GM12878 (cell line): ENCODE results near the gene SIRT3. TPM values are rescaled to one million over a fixed set of nuclear protein-coding genes. Genes with fewer than 3 reads are reported as not detected.
A peak's percentile ranks its signal among the peaks of the same experiment; 100 is the strongest.

Source experiments
- ATAC-seq: fragments of 200-7000 bp; cut with Tn5 transposase; 3 replicates; pipeline ENCODE4 v1.9.1; 2020; ENCODE audit warnings: mild to moderate bottlenecking, moderate library complexity
- BruUV-seq: library from RNA; stranded (reverse); fragments of 400-500 nt; replicated peaks from 2 replicates; lab custom pipeline; 2021; lab: Mats Ljungman, UMichigan
- CTCF ChIA-PET: fragments of 300-600 bp; sonication (Branson Sonifier 250); formaldehyde crosslinking; extraction: SDS; loops from one replicate; lab custom pipeline; 2021; ENCODE audit warnings: inconsistent platforms; lab: Yijun Ruan, JAX
- POLR2A ChIA-PET: fragments of 350-600 bp; formaldehyde crosslinking; extraction: SDS; loops from one replicate; lab custom pipeline; 2021; ENCODE audit warnings: inconsistent platforms; lab: Charles Lee
- RAD21 ChIA-PET: fragments of 300-600 bp; sonication (Branson Sonifier 250); formaldehyde crosslinking; loops from one replicate; lab custom pipeline; 2023; ENCODE audit warnings: antibody characterized with exemption; ENCODE audit not compliant: unreplicated experiment; lab: Charles Lee
- SMC1A ChIA-PET: fragments of 300-600 bp; sonication (Branson Sonifier 250); formaldehyde crosslinking; loops from one replicate; lab custom pipeline; 2023; ENCODE audit not compliant: unreplicated experiment, uncharacterized antibody; lab: Charles Lee
- DNase-seq: peaks from one replicate; pipeline ENCODE4 v3.0.0-alpha.2; 2011; ENCODE audit warnings: low read depth, low spot score
- FAIRE-seq: peaks from 3 replicates; lab custom pipeline; 2011; peaks lifted over from hg19 to GRCh38; lab: Jason Lieb, UNC
- H2AFZ ChIP-seq: 2 replicates; pipeline ENCODE4 v1.6.0; 2011; ENCODE audit warnings: low read depth, low read length, control low read depth; ENCODE audit not compliant: control insufficient read depth
- H3K27ac ChIP-seq: 2 replicates; pipeline ENCODE4 v1.5.1; 2011; ENCODE audit warnings: control low read depth; ENCODE audit not compliant: control insufficient read depth, insufficient read depth
- H3K27me3 ChIP-seq, 2 experiments: replicated peaks in 1 of 2; 2 replicates each; pipeline versions ENCODE4 v1.6.0 to v1.6.1; 2011; ENCODE audit warnings: low read length in 1 of 2; ENCODE audit not compliant: control insufficient read depth in 2 of 2, insufficient read depth in 2 of 2
- H3K36me3 ChIP-seq, 2 experiments: 2 replicates each; pipeline ENCODE4 v1.5.1; 2011; ENCODE audit warnings: low read length in 1 of 2; ENCODE audit not compliant: control insufficient read depth in 2 of 2, insufficient read depth in 2 of 2
- H3K4me1 ChIP-seq: 2 replicates; pipeline ENCODE4 v1.6.1; 2011; ENCODE audit warnings: mild to moderate bottlenecking, low read length, moderate library complexity, mixed read lengths; ENCODE audit not compliant: control insufficient read depth, insufficient read depth
- H3K4me2 ChIP-seq: 2 replicates; pipeline ENCODE4 v1.6.0; 2011; ENCODE audit warnings: control low read depth; ENCODE audit not compliant: control insufficient read depth, insufficient read depth
- H3K4me3 ChIP-seq: fragments of 200-600 bp; sonication (generic); 2 replicates; pipeline ENCODE4 v1.5.1; 2016
- H3K79me2 ChIP-seq: 2 replicates; pipeline ENCODE4 v1.6.0; 2011; ENCODE audit warnings: low read length; ENCODE audit not compliant: control insufficient read depth, insufficient read depth
- H3K9ac ChIP-seq: 2 replicates; pipeline ENCODE4 v1.8.0; 2011; ENCODE audit warnings: low read length, control low read depth, mixed read lengths; ENCODE audit not compliant: control insufficient read depth, insufficient read depth
- H3K9me3 ChIP-seq: replicated peaks from 3 replicates; pipeline ENCODE4 v1.5.1; 2011; ENCODE audit warnings: mild to moderate bottlenecking, low read length; ENCODE audit not compliant: control insufficient read depth, insufficient read depth
- H4K20me1 ChIP-seq: 2 replicates; pipeline ENCODE4 v1.6.0; 2011; ENCODE audit not compliant: control insufficient read depth, insufficient read depth
- BHLHE40 ChIP-seq, 2 experiments: fragments of 450-650 bp in 1 of 2; IDR thresholded peaks; 2 replicates each; pipeline ENCODE4 v1.6.1; 2011 to 2017; ENCODE audit warnings: low read depth in 2 of 2, borderline replicate concordance in 1 of 2, improper control_type of control experiment in 1 of 2, low read length in 1 of 2, mild to moderate bottlenecking in 1 of 2
- EGR1 ChIP-seq, 2 experiments: IDR thresholded peaks; 1 replicate in 1 of 2; 2 replicates in 1 of 2; pipeline ENCODE4 v1.6.1; 2011 to 2012; ENCODE audit warnings: low read depth in 2 of 2, low read length in 2 of 2, borderline replicate concordance in 1 of 2, mild to moderate bottlenecking in 1 of 2, moderate library complexity in 1 of 2
- HDAC2 ChIP-seq: fragments of 200-600 bp; sonication (generic); IDR thresholded peaks from 2 replicates; pipeline ENCODE4 v1.6.1; 2017
- IKZF1 ChIP-seq: fragments of 450-650 bp; conservative IDR thresholded peaks from 2 replicates; pipeline ENCODE4 v1.6.1; 2017; ENCODE audit warnings: antibody characterized with exemption, mild to moderate bottlenecking
- KAT2A ChIP-seq: conservative IDR thresholded peaks from 2 replicates; pipeline ENCODE4 v1.6.1; 2011; ENCODE audit warnings: low read depth, low read length; ENCODE audit not compliant: control insufficient read depth
- PAX5 ChIP-seq: IDR thresholded peaks from 2 replicates; pipeline ENCODE4 v1.6.1; 2011; ENCODE audit warnings: low read depth, low read length, borderline replicate concordance
- YY1 ChIP-seq: IDR thresholded peaks from 2 replicates; pipeline ENCODE4 v1.6.1; 2011; ENCODE audit warnings: low read depth, mild to moderate bottlenecking, low read length
- ZNF24 ChIP-seq: fragments of 450-650 bp; IDR thresholded peaks from 2 replicates; pipeline ENCODE4 v1.6.1; 2017; ENCODE audit warnings: antibody characterized with exemption, mild to moderate bottlenecking
- WGBS: methylation state at CpG from one replicate; pipeline ENCODE4 v1.1.6; 2016; ENCODE audit warnings: low lambda C conversion rate; ENCODE audit not compliant: insufficient replicate concordance, insufficient coverage; ENCODE audit errors: missing lambda C conversion rate; 5-methylcytosine and 5-hydroxymethylcytosine counted together
- in situ Hi-C: fragments of 300-500 bp; cut with MboI; formaldehyde crosslinking; loops from 9 replicates; pipeline ENCODE4 v1.14.3; 2018; ENCODE audit warnings: mixed read lengths
- intact Hi-C: fragments of 100-400 bp; cut with micrococcal nuclease; formaldehyde crosslinking; loops from one replicate; pipeline ENCODE4 v1.14.2; 2022; ENCODE audit not compliant: unreplicated experiment
- polyA plus RNA-seq, 11 experiments: library from polyadenylated mRNA; depleted of rRNA in 4 of 11; unstranded in 6 of 11; stranded (reverse) in 5 of 11; fragments of >200 nt; fragmentation: Nextera tagmentation in 4 of 11; fragmentation: Illumina TruSeq in 1 of 11; extraction: Ambion mirVana in 4 of 11; extraction: Trizol in 1 of 11; gene quantifications; 1 replicate in 1 of 11; 2 replicates in 10 of 11; pipeline versions ENCODE4 v1.2.1 to v1.2.3, GENCODE V29; 2011 to 2016; ENCODE audit warnings: inconsistent platforms in 2 of 11, missing spikeins in 2 of 11, low read depth in 1 of 11
- total RNA-seq, 4 experiments: library from RNA; depleted of rRNA in 3 of 4; stranded (reverse); fragments of >200 nt in 3 of 4; fragmentation: Illumina TruSeq in 1 of 4; extraction: Trizol in 1 of 4; gene quantifications; 2 replicates each; pipeline versions ENCODE4 v1.2.1 to v1.2.3, GENCODE V29; 2013 to 2021

The SIRT3 gene
- total and polyA plus RNA-seq, 10 of the 15 experiments (the other 5 are each of a cell fraction or from before 2014, with no cell fraction given), result 0.90 to 23.2 (median 12.6) TPM

DNA sequence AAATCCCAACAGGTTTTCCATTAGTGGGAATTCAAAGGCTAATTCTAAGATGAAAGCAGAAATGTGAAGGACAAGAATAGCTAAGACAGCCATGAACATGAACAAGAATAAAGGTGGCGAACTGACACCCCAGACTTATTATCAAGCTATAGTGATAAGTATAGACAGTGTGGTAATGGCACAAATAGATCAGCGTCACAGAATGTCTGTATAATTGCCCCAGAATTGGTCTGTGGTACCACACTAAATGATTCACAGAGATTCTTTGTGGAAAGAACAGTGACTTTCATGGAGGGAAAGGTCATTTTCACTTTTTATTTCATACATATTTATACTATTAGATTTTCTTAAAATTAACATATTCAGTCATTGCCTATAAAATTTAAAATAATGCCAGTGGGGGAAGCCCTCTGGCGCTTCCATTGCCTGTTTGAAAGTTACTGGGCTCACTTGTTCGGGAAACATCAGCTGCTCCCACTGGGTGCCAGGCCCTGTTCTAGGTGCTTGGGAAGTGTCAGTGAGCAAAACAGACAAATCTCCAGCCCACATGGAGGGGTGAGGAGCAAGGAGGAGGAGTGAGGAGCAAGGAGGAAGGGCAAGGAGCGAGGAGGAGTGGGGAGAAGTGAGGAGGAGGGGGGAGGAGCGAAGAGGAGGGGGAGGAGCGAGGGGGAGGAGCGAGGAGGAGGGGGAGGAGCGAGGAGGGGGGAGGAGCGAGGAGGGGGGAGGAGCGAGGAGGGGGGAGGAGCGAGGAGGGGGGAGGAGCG lies 30.7 kb upstream of the SIRT3 start (continued):
- TF ChIP-seq PAX5 (no peak), EGR1 (IDR thresholded peaks at IDR 0.05; ENCODE audit: borderline replicate concordance in 1 of 2, low read depth in 2 of 2, low read length in 2 of 2) (no peak), IKZF1 (no peak), HDAC2 (no peak)

GRCh38 chr11:261624-262023 lies 25.5 kb upstream of the SIRT3 start:
- intact Hi-C loops, result loop anchor here (10.0 kb wide), 1 partner anchor 93 kb away; no protein-coding TSS in a partner anchor
- Histone ChIP-seq H3K36me3 (no peaks in the 10 kb centered on the region), H3K27me3 (no peaks in the 10 kb centered on the region), H4K20me1 (no peaks in the 10 kb centered on the region), H3K79me2 (no peaks in the 10 kb centered on the region), H2AFZ (no peak overlapping the region), H3K9ac (no peak overlapping the region), H3K9me3 (peaks cover 2% of the 10 kb centered on the region; the same call in 2 of the 3 replicates), H3K4me1 (peaks cover 13% of the 10 kb centered on the region), H3K27ac (no peak overlapping the region), H3K4me2 (no peak overlapping the region), H3K4me3 (no peak overlapping the region)
- no peak for TF ChIP-seq EGR1 (IDR thresholded peaks at IDR 0.05; ENCODE audit: borderline replicate concordance in 1 of 2, low read depth in 2 of 2, low read length in 2 of 2)
- TF ChIP-seq ZNF24, result no peak
- TF ChIP-seq BHLHE40 (IDR thresholded peaks at IDR 0.05; ENCODE audit: borderline replicate concordance in 1 of 2, low read depth in 2 of 2, low read length in 1 of 2), result peak in 1 of 2 experiments; percentile 45; a peak in 1 of 4 replicates
- TF ChIP-seq KAT2A, result no peak
- TF ChIP-seq YY1, result no peak
- ATAC-seq, result 0 out of 3 replicates have a peak, but pooled peaks have one; percentile 24
- ChIA-PET SMC1A (interaction anchor here (1.1 to 1.3 kb wide), 2 partner anchors 11 to 26 kb away, joined by 3 to 6 read pairs; partner anchors contain the start of gene SIRT3), POLR2A (interaction anchor here (2.0 kb wide), 1 partner anchor 11 kb away, joined by 6 read pairs; no protein-coding TSS in a partner anchor), RAD21 (no interaction called here), CTCF (interaction anchor here (1.1 to 3.6 kb wide), 3 partner anchors 11 to 135 kb away, joined by 3 to 25 read pairs (median 3); no protein-coding TSS in a partner anchor)
- in situ Hi-C loops, result no loop called here
- WGBS, result 61% methylated on average over 4 of the region's 4 CpGs
- BruUV-seq, result no TSS peak
- FAIRE-seq, result no peak
- DNase-seq, result no peak
